Measurements from ENCODE around the gene WNT5A. TPM values are rescaled to one million over a fixed set of nuclear protein-coding genes. Genes with fewer than 3 reads are reported as not detected.
A peak's percentile ranks its signal among the peaks of the same experiment; 100 is the strongest.

WNT5A gene
- total RNA-seq, 1 donor = 145 TPM

DNA sequence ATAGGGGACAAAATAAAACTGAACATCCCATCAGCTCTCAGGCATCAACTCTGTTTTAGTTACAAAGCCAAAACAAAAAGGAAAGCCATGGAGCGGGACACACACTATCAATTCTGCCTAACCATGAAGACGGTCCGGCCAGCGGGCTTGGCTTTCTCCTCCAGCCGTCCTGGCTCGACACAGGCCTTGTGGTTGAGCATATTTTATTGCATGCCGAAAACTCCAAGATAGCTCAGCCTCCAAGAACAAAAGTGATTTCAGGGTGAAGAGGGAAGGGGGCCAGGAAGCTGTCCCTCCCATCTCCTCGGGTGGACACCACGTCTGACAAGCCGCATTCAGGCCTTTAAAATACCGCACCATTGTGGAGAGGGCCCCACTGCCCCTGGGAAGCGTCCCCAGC is 31.2 kb downstream of the WNT5A start:
- Histone ChIP-seq H3K4me1 (ENCODE audit: insufficient read depth, low read length) (peaks cover 5% of the 10 kb centered on the region), H4K20me1 (ENCODE audit: insufficient read depth, low read length) (no peaks in the 10 kb centered on the region), H2AFZ (ENCODE audit: low read length) (peak overlapping the region; percentile 66), H3K27me3 (ENCODE audit: insufficient read depth, low read length) (no peaks in the 10 kb centered on the region), H3K36me3 (ENCODE audit: insufficient read depth, low read length) (no peaks in the 10 kb centered on the region), H3K79me2 (ENCODE audit: insufficient read depth, low read length) (no peaks in the 10 kb centered on the region), H3K4me3 (ENCODE audit: insufficient read depth, low read length) (no peak overlapping the region), H3K27ac (ENCODE audit: low read depth, low read length) (no peak overlapping the region), H3K4me2 (ENCODE audit: insufficient read depth, low read length) (no peak overlapping the region), H3K9me3 (ENCODE audit: low read depth, low read length) (no peaks in the 10 kb centered on the region)
- DNase-seq (ENCODE audit: insufficient read length, low spot score, missing footprints) = no peak
- TF ChIP-seq, protein P1, sequence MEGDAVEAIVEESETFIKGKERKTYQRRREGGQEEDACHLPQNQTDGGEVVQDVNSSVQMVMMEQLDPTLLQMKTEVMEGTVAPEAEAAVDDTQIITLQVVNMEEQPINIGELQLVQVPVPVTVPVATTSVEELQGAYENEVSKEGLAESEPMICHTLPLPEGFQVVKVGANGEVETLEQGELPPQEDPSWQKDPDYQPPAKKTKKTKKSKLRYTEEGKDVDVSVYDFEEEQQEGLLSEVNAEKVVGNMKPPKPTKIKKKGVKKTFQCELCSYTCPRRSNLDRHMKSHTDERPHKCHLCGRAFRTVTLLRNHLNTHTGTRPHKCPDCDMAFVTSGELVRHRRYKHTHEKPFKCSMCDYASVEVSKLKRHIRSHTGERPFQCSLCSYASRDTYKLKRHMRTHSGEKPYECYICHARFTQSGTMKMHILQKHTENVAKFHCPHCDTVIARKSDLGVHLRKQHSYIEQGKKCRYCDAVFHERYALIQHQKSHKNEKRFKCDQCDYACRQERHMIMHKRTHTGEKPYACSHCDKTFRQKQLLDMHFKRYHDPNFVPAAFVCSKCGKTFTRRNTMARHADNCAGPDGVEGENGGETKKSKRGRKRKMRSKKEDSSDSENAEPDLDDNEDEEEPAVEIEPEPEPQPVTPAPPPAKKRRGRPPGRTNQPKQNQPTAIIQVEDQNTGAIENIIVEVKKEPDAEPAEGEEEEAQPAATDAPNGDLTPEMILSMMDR (IDR thresholded peaks at IDR 0.05; ENCODE audit: extremely low read depth, low read depth, low read length) = no peak

DNA sequence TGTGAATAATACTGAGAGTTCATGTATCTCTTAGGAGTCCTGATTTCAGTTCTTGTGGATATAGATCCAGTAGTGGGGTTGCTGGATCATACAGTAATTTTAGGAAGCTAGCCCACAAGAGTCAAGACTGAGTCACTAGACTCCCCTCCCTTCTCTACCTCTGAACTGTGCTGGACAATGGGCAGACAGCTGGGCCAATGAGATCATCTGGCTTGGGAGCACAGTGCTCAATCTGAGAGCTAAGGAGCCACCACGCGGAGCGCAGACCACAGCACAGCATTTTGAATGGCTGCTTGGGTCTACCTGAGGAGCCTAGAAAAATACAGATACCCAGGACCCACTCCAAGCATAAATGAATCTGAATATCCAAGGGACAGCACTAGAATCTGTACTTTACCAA is 32.5 kb downstream of the WNT5A start:
- Histone ChIP-seq H3K36me3 (ENCODE audit: insufficient read depth, low read length) (no peaks in the 10 kb centered on the region), H2AFZ (ENCODE audit: low read length) (no peak overlapping the region), H3K4me3 (ENCODE audit: insufficient read depth, low read length) (no peak overlapping the region), H3K4me2 (ENCODE audit: insufficient read depth, low read length) (no peak overlapping the region), H3K27ac (ENCODE audit: low read depth, low read length) (no peak overlapping the region), H4K20me1 (ENCODE audit: insufficient read depth, low read length) (no peaks in the 10 kb centered on the region), H3K27me3 (ENCODE audit: insufficient read depth, low read length) (no peaks in the 10 kb centered on the region), H3K79me2 (ENCODE audit: insufficient read depth, low read length) (no peaks in the 10 kb centered on the region), H3K9me3 (ENCODE audit: low read depth, low read length) (no peaks in the 10 kb centered on the region), H3K4me1 (ENCODE audit: insufficient read depth, low read length) (peaks cover 5% of the 10 kb centered on the region)
- DNase-seq (ENCODE audit: insufficient read length, low spot score, missing footprints) = no peak
- TF ChIP-seq, protein P1 (IDR thresholded peaks at IDR 0.05; ENCODE audit: extremely low read depth, low read depth, low read length) = no peak

DNA sequence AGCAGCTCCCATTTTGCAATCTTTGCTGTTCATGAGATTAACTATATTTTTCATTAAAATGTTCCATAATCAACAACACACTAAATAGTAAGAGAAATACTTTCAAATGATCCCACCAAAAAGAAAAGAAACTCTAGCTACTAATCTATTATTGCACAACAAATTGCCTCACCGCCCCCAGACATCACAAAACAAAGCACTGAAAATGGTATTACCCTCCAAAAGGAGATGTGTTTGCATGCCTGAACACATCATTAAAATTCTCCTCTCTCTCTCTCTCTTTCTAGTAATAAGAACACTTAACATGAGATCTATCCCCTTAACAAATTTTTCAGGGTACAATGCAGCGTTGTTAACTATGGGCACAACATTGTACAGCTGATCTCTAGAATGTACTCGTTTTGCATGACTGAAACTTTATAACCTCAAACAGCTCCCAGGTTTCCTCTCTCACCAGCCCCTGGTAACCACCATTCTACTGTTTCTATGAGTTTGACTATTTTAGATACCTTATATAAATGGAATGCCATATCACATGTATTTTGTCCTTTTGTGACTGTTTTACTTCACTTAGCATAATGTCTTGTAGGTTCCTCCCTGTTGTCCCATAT is 33.1 kb downstream of the WNT5A start:
- TF ChIP-seq, protein P1 (IDR thresholded peaks at IDR 0.05; ENCODE audit: extremely low read depth, low read depth, low read length) = no peak
- DNase-seq (ENCODE audit: insufficient read length, low spot score, missing footprints) = no peak

DNA sequence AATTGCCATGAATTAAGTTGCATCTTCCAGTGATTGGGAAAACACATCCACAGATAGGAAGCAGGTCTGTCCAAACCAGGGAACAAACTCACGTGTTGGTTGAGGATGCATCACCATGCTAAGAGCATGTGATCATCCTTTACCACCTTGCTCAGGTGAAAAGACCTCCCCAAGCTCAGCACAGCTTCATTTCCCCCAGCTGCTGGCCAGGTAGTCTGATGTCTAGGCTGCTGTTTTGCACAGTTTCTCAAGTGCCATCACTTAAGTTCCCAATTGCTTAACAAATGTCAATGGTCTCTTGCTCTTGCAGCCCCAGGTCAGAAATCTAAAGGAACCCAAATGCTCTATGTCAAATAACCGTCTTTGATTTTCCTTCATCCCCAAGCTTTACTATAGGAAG is 34.2 kb downstream of the WNT5A start:
- Histone ChIP-seq H3K27me3 (ENCODE audit: insufficient read depth, low read length) (no peaks in the 10 kb centered on the region), H4K20me1 (ENCODE audit: insufficient read depth, low read length) (no peaks in the 10 kb centered on the region), H3K4me3 (ENCODE audit: insufficient read depth, low read length) (no peak overlapping the region), H3K4me1 (ENCODE audit: insufficient read depth, low read length) (peaks cover 5% of the 10 kb centered on the region), H3K36me3 (ENCODE audit: insufficient read depth, low read length) (no peaks in the 10 kb centered on the region), H3K9me3 (ENCODE audit: low read depth, low read length) (no peaks in the 10 kb centered on the region), H2AFZ (ENCODE audit: low read length) (no peak overlapping the region), H3K4me2 (ENCODE audit: insufficient read depth, low read length) (no peak overlapping the region), H3K27ac (ENCODE audit: low read depth, low read length) (no peak overlapping the region), H3K79me2 (ENCODE audit: insufficient read depth, low read length) (no peaks in the 10 kb centered on the region)
- no peak for DNase-seq (ENCODE audit: insufficient read length, low spot score, missing footprints)
- TF ChIP-seq, protein P1 (IDR thresholded peaks at IDR 0.05; ENCODE audit: extremely low read depth, low read depth, low read length) = no peak

More for the DNA sequence above, 33.1 kb downstream of the WNT5A start:
- Histone ChIP-seq H3K79me2 (ENCODE audit: insufficient read depth, low read length) (no peaks in the 10 kb centered on the region), H3K27ac (ENCODE audit: low read depth, low read length) (no peak overlapping the region), H3K4me1 (ENCODE audit: insufficient read depth, low read length) (peaks cover 5% of the 10 kb centered on the region), H3K27me3 (ENCODE audit: insufficient read depth, low read length) (no peaks in the 10 kb centered on the region), H3K4me3 (ENCODE audit: insufficient read depth, low read length) (no peak overlapping the region), H3K36me3 (ENCODE audit: insufficient read depth, low read length) (no peaks in the 10 kb centered on the region), H3K4me2 (ENCODE audit: insufficient read depth, low read length) (no peak overlapping the region), H3K9me3 (ENCODE audit: low read depth, low read length) (no peaks in the 10 kb centered on the region), H4K20me1 (ENCODE audit: insufficient read depth, low read length) (no peaks in the 10 kb centered on the region), H2AFZ (ENCODE audit: low read length) (no peak overlapping the region)

Data from osteoblast (primary cell).